Osteocyte (in vitro differentiated cells): ENCODE data around the gene ARF4. TPM values are rescaled to one million over a fixed set of nuclear protein-coding genes. Genes with fewer than 3 reads are reported as not detected.

ENCODE experiments used
- DNase-seq: peaks from one replicate; pipeline ENCODE4 v3.0.0; 2021; ENCODE audit warnings: mixed read lengths; ENCODE audit not compliant: unreplicated experiment; ENCODE audit errors: extremely low spot score
- H3K27ac Mint-ChIP-seq: one replicate; pipeline ENCODE4 v1.8.0; 2021; ENCODE audit warnings: mild to moderate bottlenecking, mixed read lengths; ENCODE audit not compliant: unreplicated experiment
- H3K27me3 Mint-ChIP-seq: one replicate; pipeline ENCODE4 v1.8.0; 2021; ENCODE audit warnings: mixed read lengths; ENCODE audit not compliant: unreplicated experiment
- H3K36me3 Mint-ChIP-seq: one replicate; pipeline ENCODE4 v1.8.0; 2021; ENCODE audit warnings: mixed read lengths; ENCODE audit not compliant: unreplicated experiment
- H3K4me1 Mint-ChIP-seq: one replicate; pipeline ENCODE4 v1.8.0; 2021; ENCODE audit warnings: mixed read lengths; ENCODE audit not compliant: unreplicated experiment
- H3K4me3 Mint-ChIP-seq: one replicate; pipeline ENCODE4 v1.8.0; 2021; ENCODE audit warnings: mild to moderate bottlenecking, moderate library complexity, mixed read lengths; ENCODE audit not compliant: unreplicated experiment
- H3K9me3 Mint-ChIP-seq: one replicate; pipeline ENCODE4 v1.8.0; 2021; ENCODE audit warnings: mixed read lengths; ENCODE audit not compliant: unreplicated experiment
- total RNA-seq: library from RNA; stranded (reverse); gene quantifications from 2 replicates; pipeline ENCODE4 v1.2.1, GENCODE V29; 2021
- TF ChIP-seq, protein P1 (sequence below): fragments of 200-600 bp; sonication (generic); IDR thresholded peaks from 2 replicates; pipeline ENCODE4 v1.5.0; 2021; ENCODE audit warnings: antibody characterized with exemption, mild to moderate bottlenecking, moderate library complexity

ARF4 gene
- total RNA-seq, 1 donor from 2014 or later = 252 TPM

DNA sequence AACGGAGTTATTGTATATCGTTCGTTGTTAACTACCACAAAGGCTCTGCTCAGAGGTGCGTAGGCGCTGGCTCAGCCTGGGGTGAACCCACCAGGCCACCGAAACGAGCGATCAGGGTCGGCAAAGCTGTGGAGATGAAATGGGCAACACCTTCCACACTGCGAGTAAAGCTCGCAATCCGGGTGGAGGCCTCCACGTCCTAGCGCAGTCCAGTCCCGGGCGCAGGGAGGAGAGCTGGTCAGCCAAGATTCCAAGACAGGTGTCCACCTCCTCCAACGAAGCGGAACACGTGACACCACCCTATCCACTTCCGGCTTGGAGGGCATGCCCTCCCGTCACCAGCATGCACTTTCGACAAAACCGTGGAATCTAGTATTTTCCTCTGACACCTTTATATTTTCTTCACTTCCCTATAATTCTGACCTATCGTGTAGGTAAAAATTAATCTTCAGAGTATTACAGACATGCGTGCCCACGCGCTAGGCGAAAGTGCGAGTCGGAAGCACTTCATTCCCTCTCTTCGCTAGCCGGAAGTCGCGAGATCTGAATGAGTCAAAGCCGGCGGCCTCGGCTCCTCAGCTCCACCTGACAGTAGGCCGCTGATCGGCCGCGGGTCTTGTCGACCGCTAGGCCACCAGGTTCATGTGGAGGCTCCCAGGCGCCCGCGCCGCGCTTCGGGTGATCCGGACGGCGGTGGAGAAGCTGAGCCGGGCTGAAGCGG lies 41.2 kb downstream of the ARF4 start, which contains the start of gene PDE12:
Gene PDE12, plus strand, starts transcription at position 537 of the 721 bp plus-strand sequence. Its CDS starts 106 bp downstream, at position 643.
- DNase-seq = peak; percentile 91
- Mint-ChIP-seq H3K4me3 (peak within 1 kb of the TSS; percentile 89), H3K27me3 (no peaks in the 10 kb centered on the region), H3K9me3 (no peaks in the 10 kb centered on the region), H3K27ac (peak within 1 kb of the TSS; percentile 98), H3K4me1 (peaks cover 33% of the 10 kb centered on the region), H3K36me3 (peaks cover 11% of the 10 kb centered on the region)
- TF ChIP-seq, protein P1, sequence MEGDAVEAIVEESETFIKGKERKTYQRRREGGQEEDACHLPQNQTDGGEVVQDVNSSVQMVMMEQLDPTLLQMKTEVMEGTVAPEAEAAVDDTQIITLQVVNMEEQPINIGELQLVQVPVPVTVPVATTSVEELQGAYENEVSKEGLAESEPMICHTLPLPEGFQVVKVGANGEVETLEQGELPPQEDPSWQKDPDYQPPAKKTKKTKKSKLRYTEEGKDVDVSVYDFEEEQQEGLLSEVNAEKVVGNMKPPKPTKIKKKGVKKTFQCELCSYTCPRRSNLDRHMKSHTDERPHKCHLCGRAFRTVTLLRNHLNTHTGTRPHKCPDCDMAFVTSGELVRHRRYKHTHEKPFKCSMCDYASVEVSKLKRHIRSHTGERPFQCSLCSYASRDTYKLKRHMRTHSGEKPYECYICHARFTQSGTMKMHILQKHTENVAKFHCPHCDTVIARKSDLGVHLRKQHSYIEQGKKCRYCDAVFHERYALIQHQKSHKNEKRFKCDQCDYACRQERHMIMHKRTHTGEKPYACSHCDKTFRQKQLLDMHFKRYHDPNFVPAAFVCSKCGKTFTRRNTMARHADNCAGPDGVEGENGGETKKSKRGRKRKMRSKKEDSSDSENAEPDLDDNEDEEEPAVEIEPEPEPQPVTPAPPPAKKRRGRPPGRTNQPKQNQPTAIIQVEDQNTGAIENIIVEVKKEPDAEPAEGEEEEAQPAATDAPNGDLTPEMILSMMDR = no peak

DNA sequence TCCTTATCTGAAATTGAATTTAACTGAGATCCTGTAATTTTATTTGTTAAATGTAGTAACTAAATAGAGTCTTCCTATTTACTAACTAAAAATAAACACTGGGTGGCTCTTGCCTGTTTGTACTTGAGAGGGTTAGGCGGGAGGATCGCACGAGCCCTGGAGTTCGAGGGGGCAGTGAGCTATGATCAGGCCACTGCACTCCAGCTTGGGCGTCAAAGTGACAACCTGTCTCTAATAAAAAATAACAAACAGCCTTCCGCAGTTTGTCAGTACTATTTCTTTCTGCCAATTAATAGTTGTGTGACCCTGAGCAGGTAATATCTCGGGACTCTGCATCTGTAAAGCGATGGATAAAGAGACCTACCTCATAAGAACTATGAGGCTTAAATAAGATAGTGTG lies 41.8 kb downstream of the ARF4 start:
- no peaks in the 10 kb centered on the region for H3K9me3 Mint-ChIP-seq
- H3K4me1 Mint-ChIP-seq = peaks cover 33% of the 10 kb centered on the region
- peak overlapping the region; percentile 98 for H3K27ac Mint-ChIP-seq
- TF ChIP-seq, protein P1 = no peak
- peaks cover 9% of the 10 kb centered on the region for H3K36me3 Mint-ChIP-seq
- no peak for DNase-seq
- H3K27me3 Mint-ChIP-seq = no peaks in the 10 kb centered on the region
- H3K4me3 Mint-ChIP-seq = peak overlapping the region; percentile 89

DNA sequence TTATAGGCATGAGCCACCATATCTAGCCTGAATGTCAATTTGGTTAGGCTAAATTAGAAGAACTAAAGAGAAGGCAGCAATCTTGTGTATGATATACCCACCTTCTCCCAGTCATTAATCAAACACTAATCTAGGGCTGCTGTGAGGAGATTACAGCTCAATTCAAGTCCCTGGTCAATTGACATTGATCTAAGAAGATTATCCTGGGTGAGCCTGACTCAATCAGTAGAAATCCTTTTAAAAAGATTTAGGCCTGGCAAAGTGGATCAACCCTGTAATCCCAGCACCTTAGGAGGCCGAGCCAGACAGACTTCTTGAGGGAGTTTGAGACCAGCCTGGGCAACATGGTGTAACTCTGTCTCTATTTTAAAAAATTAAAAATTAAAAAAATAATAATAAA lies 50.5 kb downstream of the ARF4 start:
- no peaks in the 10 kb centered on the region for H3K27me3 Mint-ChIP-seq
- TF ChIP-seq, protein P1 = no peak
- H3K9me3 Mint-ChIP-seq = no peaks in the 10 kb centered on the region
- peaks cover 10% of the 10 kb centered on the region for H3K4me1 Mint-ChIP-seq
- H3K27ac Mint-ChIP-seq = no peak overlapping the region
- no peaks in the 10 kb centered on the region for H3K36me3 Mint-ChIP-seq
- DNase-seq = no peak
- no peak overlapping the region for H3K4me3 Mint-ChIP-seq

DNA sequence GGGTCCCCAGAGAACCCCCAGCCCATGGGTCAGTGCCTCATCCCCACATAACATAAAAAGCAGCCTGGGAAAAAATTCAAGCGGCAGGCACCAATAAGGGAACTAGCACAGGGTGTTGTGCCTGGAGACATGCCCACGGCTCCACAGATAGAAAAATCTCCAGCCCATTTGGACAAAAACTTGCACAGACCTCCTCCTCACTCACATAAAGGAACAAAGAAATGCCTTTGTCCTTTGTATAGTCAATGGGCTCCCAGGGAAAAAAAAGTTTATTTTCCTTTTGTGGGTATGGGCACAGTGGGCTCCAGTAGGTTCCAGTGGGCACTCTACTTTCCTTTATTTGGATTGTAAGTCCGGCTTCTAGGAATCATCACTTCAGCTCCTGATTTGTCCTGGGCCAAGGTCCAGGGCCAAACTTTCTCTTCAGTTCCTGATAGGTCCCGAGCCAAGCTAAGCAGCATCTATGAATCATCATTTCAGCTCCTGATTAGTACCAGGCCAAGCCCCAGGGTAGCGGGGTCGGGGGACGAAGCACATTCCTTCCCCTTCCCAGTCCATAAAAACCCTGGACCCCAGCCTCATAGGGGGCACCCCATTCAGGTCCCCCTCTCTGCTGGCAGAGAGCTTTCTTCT lies 51.4 kb downstream of the ARF4 start:
- Mint-ChIP-seq H3K4me3 (no peak overlapping the region), H3K27ac (no peak overlapping the region), H3K36me3 (no peaks in the 10 kb centered on the region), H3K27me3 (no peaks in the 10 kb centered on the region), H3K9me3 (no peaks in the 10 kb centered on the region), H3K4me1 (peaks cover 10% of the 10 kb centered on the region)
- no peak for DNase-seq
- TF ChIP-seq, protein P1 = no peak
